Activated CD8-positive, alpha-beta memory T cell treated with anti-CD3 and anti-CD28 coated beads for 48 hours (primary cell): ENCODE results near the gene DPYD.

Experiments used
- DNase-seq, 3 experiments: peaks; one replicate each; pipeline ENCODE4 v3.0.0-alpha.2; 2020; ENCODE audit warnings: low read depth in 2 of 3, low spot score in 2 of 3

DPYD gene

GRCh38 chr1:97314685-97315084, 606.1 kb downstream of the DPYD start:
- no peak for DNase-seq

- DNase-seq = no peak
Measured at GRCh38 chr1:97308131-97308530, 612.7 kb downstream of the DPYD start.

GRCh38 chr1:97307568-97307967, 613.3 kb downstream of the DPYD start:
- DNase-seq = no peak

GRCh38 chr1:97307151-97307550, 613.7 kb downstream of the DPYD start:
- no peak for DNase-seq

DNA sequence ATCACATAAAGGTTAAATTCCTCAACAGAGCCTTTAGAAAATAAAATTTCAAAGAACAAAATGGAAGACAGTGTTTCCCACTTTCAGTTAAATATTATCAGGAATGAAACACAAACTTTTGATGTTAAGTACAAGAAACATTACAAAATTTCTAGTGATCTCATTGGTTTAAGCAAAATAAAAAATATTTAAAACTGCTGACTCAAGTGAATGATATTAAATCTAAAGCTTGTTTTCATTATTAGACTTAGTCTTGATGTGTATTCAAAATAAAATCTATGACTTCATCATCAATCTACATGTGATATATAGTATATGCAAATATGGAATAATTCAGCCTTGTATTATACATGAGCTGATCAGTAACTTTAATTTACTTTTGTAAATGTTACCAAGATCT, 614.3 kb downstream of the DPYD start:
- no peak for DNase-seq

DNA sequence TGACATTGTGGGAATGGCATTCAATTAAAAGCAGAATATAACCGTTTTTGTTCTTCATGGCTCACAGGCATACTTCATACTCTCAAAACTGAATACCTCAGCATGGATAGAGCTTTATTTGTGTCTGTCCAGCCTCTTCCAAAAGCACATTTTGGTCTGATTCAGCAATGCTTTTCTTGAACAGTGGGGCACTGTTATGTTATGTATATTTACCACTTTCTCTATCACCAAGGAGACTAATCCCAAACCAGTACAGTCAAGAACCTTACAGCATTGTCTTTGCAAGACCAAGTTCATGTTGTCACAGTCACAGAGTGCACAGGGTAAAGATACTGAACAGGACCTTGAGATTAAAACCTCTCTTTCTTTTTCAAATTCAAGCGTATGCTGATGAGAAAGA, 616.5 kb downstream of the DPYD start:
- DNase-seq = no peak

GRCh38 chr1:97298966-97299365, 621.9 kb downstream of the DPYD start:
- no peak for DNase-seq

- DNase-seq = no peak
Measured at GRCh38 chr1:97297611-97298010, 623.2 kb downstream of the DPYD start.

GRCh38 chr1:97281962-97282361, 638.9 kb downstream of the DPYD start:
- no peak for DNase-seq

DNA sequence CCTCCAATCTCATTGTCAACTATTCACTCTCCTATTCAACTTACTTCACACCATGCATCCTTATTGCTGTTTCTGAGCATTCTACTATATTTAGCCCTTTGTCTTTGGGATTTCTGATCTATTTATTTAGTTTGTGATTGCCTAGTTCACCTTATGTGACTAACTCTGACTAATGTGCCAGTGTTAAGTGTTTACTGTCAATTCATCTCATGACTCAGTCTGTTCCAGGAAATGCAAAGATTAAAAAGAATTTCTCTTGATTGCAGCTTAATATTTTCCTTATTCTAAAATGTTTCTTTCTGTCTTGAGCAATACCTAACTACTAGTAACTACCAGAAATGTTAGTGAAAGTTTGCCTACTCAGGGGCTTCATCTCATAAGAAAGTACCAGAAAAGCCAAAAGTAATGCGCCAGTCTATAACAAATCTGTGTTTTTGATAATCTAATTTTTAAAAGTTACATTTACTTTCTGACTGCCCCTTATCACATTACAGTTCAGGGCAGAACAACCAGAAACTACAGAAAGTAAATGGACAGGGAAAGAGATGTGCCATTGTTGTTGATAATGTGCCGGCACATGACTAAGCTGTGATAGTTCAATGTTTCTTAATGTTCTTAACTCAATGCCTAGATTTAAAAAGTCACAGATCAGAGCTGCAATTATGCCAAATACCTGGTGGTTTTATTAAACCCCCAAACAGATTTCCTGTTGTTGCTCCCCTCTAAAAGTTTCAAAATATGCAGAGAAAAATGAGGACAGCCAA, 642.8 kb downstream of the DPYD start:
- no peak for DNase-seq

DNA sequence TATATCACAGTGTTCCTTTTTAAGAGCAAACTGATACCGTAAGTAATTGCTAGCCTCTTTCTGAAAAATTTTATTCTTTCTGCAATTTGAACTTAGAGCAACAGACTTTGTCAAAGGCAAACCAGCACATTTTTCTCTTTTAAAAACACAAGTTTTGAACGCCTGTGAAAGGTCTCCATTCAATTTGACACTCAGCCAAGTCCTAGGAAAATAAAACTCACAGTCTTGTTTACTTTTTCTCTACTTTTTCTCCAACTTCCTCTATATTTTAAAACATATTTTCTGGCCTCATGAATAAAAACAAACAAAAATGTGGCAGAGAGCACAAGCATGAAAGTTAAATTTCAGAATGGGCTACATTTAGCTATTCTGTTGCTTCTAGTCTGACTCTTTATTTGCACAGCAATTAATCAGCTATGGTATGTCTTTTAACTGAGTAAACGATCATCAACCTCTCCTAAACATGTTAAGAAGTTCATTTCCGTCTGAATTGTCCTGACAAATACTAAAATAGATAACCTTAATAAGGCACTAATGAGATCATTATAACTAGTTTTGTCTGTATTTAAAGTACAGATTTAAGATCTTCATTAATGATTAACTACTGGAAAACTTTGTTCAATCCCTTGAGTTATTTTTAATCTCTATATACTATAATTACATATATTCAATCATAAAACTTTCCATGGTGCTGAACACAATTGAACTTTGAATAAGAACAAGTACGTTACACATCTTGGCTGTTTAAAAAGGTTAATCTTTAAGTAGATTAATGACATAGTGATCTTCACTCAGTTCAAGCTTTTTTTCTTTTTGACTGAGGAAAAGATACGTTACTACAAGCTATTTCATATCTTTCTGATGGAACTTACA, 648.7 kb downstream of the DPYD start:
- no peak for DNase-seq

- DNase-seq = no peak
Measured at GRCh38 chr1:97270508-97271307, 650.1 kb downstream of the DPYD start.

DNA sequence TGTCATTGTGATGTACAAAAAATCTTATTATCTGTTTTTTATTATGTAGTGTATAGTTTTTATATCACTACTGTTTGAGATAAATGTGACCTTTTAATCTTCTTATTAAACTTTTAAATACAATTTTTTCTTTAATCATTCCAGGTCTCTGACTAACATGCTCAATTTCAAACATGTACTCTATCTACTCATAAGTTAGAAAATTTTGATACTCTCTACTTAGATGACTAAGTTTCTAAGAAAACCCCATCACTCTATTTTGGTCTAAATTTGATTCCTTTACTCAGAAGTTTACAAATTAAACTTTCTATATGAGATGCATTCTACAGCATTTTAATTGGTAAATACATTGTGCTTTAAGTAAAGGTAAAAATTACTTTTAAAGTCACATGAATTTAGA, 655.2 kb downstream of the DPYD start:
- no peak for DNase-seq

GRCh38 chr1:97262842-97263241, 658.0 kb downstream of the DPYD start:
- DNase-seq = no peak

DNA sequence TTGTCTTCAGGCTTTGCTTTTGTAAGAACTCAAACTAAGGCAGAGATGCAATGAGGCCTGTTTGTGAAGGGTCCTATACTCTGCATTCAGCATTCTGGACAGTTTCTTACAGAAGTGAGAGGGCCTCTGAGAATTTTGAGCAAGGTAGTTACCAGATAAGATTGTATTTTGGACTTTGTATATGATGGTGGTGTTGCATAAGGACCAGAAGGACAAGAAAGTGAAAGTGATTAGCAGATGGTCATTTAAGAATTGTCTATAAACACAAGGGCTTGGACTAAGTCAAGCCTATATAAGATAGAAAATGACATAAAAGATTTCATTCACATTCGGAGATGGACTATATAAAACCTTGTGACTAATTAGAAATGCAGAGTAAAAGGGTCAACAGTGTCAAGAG, 662.2 kb downstream of the DPYD start:
- DNase-seq = no peak

DNA sequence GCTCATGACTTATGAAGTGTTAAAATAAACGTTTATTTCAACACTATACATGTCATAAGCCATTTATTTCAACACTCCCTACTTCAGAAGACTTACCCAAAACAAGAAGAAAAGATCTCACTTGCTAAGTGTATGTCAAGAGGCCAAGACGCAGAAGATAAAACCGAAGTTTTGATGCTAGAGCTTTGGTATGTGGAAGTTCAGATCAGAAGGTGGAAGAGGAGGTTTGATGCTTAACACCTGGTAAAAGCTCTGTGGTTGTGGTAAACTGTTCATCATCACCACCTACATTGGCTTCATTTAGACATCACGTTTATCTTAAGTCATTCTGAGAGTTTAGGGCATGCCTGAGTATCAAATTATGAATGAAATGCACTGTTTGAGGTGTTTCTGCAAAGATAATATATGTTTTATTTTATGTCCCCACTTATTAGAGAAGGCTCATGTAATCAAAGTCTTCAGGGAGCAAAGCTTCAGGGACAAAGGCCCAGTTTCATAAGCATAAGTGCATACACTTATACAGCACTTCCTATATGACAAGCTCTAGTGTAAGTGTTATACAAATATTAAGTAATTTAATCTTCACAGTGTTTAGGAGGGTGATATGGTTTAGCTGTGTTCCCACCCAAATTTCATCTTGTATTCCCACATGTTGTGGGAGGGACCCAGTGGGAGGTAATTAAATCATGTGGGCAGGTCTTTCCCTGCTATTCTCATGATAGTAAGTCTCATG, 665.9 kb downstream of the DPYD start:
- no peak for DNase-seq

DNA sequence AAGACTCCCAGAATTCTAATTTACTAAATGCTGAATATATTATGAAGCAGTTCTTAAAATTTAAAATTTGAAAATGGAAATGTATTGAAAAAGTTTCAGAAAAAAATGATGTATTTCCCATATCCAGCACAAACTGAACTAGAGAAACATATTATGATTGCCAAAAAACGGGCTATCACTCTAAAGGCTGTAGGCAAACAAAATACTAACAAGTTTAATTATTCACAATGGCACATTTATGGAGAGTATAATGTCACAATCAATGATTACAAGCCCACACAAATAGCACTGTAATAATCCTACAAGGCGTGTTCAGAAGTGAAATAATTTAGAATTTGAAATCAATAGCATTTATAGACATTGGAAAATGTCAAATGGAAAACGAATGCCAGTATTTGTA, 667.9 kb downstream of the DPYD start:
- DNase-seq = no peak

DNA sequence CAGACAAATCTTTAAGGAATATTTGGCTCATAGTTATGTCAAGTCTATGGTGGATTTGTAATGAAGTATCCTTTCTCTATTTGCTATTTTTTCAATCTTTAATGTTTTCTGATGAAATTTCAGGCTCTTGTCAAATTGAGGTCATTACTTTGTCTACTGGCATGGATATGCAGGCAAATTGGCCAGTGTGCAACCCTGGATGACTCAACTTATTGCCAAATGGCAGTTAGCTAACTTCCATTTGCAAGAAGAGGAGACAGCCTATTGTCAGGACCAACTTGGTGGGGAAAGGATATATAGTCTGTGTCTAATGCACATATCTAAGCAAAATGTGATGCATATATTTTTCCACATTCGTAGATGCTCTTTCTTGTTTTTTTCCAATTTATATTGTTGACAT, 668.8 kb downstream of the DPYD start:
- no peak for DNase-seq

GRCh38 chr1:97247196-97247595, 673.6 kb downstream of the DPYD start:
- no peak for DNase-seq

DNA sequence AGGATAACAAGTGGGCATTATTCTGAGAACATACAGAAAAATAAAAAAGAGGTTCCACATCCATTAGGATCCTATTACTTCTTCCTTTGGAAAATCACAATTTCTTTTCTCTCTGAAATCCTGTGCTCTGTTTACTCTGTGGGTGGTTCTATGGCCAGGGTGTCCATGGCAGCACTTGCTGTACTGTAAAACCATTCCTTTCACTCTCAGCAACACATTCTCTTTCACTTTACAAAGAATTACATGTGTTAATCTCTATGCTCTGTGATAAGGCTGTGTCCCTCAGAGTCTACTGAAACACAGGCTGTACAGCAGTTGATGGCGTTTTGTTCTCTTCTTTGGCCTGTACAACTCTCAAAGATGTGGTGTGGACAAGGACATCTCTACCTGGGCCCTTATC, 675.2 kb downstream of the DPYD start:
- DNase-seq = no peak

DNA sequence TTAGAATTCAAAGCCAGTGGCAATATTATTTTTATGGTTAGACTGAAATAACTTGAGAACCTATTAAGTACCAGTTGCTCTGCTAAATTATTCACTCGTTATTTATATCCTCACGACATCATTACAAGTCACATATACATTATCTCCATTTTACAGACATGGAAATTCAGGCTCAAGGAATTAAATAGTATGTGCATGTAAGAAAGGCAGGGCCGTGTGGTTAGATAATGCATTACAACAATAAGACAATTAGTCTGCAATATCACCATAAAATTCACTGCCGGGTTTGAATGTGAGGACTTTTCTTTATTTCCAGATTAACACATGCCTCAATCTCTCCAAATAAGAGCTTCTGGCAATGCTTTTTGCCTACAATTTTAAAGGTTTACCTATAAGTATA, 675.8 kb downstream of the DPYD start:
- no peak for DNase-seq
